ENCODE data around the gene ZNF407.

ZNF407 gene

GRCh38 chr18:74799542-74799941 is 201.9 kb downstream of the ZNF407 start:
- no peak overlapping the region for H3K4me3 ChIP-seq (ENCODE audit: low read depth, low read length)
- in situ Hi-C loops (cut with HindIII; ENCODE audit: low sequenced_read_pairs): no loop called here
- DNase-seq (ENCODE audit: low read depth): no peak
- TF ChIP-seq CTCF (IDR thresholded peaks at IDR 0.05; ENCODE audit: low read depth, low read length, missing control alignments): no peak

- H3K4me3 ChIP-seq (ENCODE audit: low read depth, low read length): no peak overlapping the region
- no peak for DNase-seq (ENCODE audit: low read depth)
- TF ChIP-seq CTCF (IDR thresholded peaks at IDR 0.05; ENCODE audit: low read depth, low read length, missing control alignments): no peak
- in situ Hi-C loops (cut with HindIII; ENCODE audit: low sequenced_read_pairs): no loop called here
Observed at GRCh38 chr18:74800098-74800497, 202.4 kb downstream of the ZNF407 start.

- no peak for DNase-seq (ENCODE audit: low read depth)
- no peak for TF ChIP-seq CTCF (IDR thresholded peaks at IDR 0.05; ENCODE audit: low read depth, low read length, missing control alignments)
- H3K4me3 ChIP-seq (ENCODE audit: low read depth, low read length): no peak overlapping the region
- in situ Hi-C loops (cut with HindIII; ENCODE audit: low sequenced_read_pairs): no loop called here
Observed at GRCh38 chr18:74803117-74803516, 205.4 kb downstream of the ZNF407 start.

DNA sequence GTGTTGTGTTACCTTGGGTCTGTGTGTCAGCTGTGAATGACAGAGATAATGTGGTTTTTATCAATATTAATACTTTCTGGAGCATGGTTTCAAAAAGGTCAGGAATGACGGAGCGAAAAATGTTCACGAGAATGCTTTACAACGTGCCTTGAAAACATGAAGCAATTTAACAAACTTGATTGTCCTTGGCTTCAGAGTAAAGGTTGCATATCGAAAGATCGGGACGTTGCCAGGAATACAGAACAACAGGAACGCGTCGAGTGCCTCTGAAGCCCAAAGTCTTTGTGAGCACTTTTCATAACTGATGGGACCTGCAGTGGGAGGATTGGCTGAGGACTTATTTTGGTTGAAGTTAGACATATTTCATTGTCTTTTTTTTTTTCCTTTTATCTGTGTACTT is 206.1 kb downstream of the ZNF407 start:
- H3K4me3 ChIP-seq (ENCODE audit: low read depth, low read length): no peak overlapping the region
- in situ Hi-C loops (cut with HindIII; ENCODE audit: low sequenced_read_pairs): no loop called here
- no peak for DNase-seq (ENCODE audit: low read depth)
- no peak for TF ChIP-seq CTCF (IDR thresholded peaks at IDR 0.05; ENCODE audit: low read depth, low read length, missing control alignments)

- in situ Hi-C loops (cut with HindIII; ENCODE audit: low sequenced_read_pairs): no loop called here
- no peak for DNase-seq (ENCODE audit: low read depth)
- no peak for TF ChIP-seq CTCF (IDR thresholded peaks at IDR 0.05; ENCODE audit: low read depth, low read length, missing control alignments)
- H3K4me3 ChIP-seq (ENCODE audit: low read depth, low read length): no peak overlapping the region
Observed at GRCh38 chr18:74804677-74805076, 207.0 kb downstream of the ZNF407 start.

DNA sequence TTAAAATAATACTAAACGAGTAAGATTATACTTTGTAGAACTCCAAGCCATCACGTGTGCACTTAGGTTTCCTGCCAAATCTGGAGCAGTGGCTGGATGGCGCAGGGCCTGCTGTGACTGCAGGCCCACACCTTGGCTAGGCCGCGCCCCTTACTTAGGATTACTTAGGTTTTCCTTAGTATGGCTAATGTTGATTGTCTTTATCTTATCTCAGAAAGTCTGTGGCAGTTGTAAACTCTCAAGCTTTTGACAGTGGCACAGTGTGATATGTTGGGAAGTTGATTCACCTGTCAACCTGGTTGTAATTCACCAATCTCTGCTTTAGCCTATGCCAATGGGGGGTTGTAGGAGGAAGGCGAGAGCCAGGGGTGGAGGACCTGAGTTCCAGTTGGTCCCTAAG is 208.4 kb downstream of the ZNF407 start:
- no peak overlapping the region for H3K4me3 ChIP-seq (ENCODE audit: low read depth, low read length)
- DNase-seq (ENCODE audit: low read depth): no peak
- in situ Hi-C loops (cut with HindIII; ENCODE audit: low sequenced_read_pairs): no loop called here
- no peak for TF ChIP-seq CTCF (IDR thresholded peaks at IDR 0.05; ENCODE audit: low read depth, low read length, missing control alignments)
